CD4-positive, alpha-beta memory T cell (primary cell): ENCODE data around the gene MAGOH. TPM values are rescaled to one million over a fixed set of nuclear protein-coding genes. Genes with fewer than 3 reads are reported as not detected.

Experiments used
- CTCF ChIA-PET: fragments of 350-600 bp; sonication (Branson Sonifier 250); formaldehyde crosslinking; loops from one replicate; lab custom pipeline; 2021; ENCODE audit warnings: inconsistent platforms; ENCODE audit not compliant: partially characterized antibody; lab: Charles Lee
- POLR2A ChIA-PET: fragments of 350-600 bp; sonication (Branson Sonifier 250); formaldehyde crosslinking; loops from one replicate; lab custom pipeline; 2021; ENCODE audit not compliant: partially characterized antibody; lab: Charles Lee
- DNase-seq, 5 donors: peaks; one replicate each; pipeline versions ENCODE4 v3.0.0 to v3.0.0-alpha.2; 2020 to 2022; ENCODE audit warnings: mixed read lengths in 1 of 5
- H3K27ac ChIP-seq: one replicate; pipeline ENCODE4 v1.7.0; 2013; ENCODE audit warnings: low read depth, low read length
- H3K27me3 ChIP-seq: 2 replicates; pipeline ENCODE4 v1.7.0; 2013; ENCODE audit warnings: mild to moderate bottlenecking, low read length, moderate library complexity; ENCODE audit not compliant: insufficient read depth
- H3K36me3 ChIP-seq: 2 replicates; pipeline ENCODE4 v1.7.0; 2013; ENCODE audit warnings: mild to moderate bottlenecking, low read length, moderate library complexity; ENCODE audit not compliant: insufficient read depth
- H3K4me1 ChIP-seq: 2 replicates; pipeline ENCODE4 v1.7.0; 2013; ENCODE audit warnings: mild to moderate bottlenecking, low read length, moderate library complexity; ENCODE audit not compliant: insufficient read depth
- H3K4me3 ChIP-seq, 2 donors: one replicate each; pipeline ENCODE4 v1.7.0; 2013; ENCODE audit warnings: low read length in 2 of 2, mild to moderate bottlenecking in 1 of 2
- H3K9me3 ChIP-seq, 2 donors: one replicate each; pipeline ENCODE4 v1.7.0; 2013; ENCODE audit warnings: low read length in 2 of 2, control low read depth in 1 of 2; ENCODE audit not compliant: control insufficient read depth in 1 of 2
- H3K27ac Mint-ChIP-seq, 7 donors: one replicate each; pipeline ENCODE4 v1.8.0; 2020 to 2021; ENCODE audit warnings: mixed read lengths in 7 of 7, mild to moderate bottlenecking in 6 of 7, inconsistent platforms in 3 of 7, moderate library complexity in 3 of 7
- H3K27me3 Mint-ChIP-seq, 2 donors: one replicate each; pipeline ENCODE4 v1.8.0; 2020 to 2021; ENCODE audit warnings: mixed read lengths in 2 of 2
- H3K36me3 Mint-ChIP-seq, 2 donors: one replicate each; pipeline ENCODE4 v1.8.0; 2020 to 2021; ENCODE audit warnings: mixed read lengths in 2 of 2, inconsistent platforms in 1 of 2, mild to moderate bottlenecking in 1 of 2
- H3K4me1 Mint-ChIP-seq, 4 donors: one replicate each; pipeline ENCODE4 v1.8.0; 2020 to 2021; ENCODE audit warnings: mixed read lengths in 4 of 4, mild to moderate bottlenecking in 1 of 4
- H3K4me3 Mint-ChIP-seq, 8 donors: one replicate each; pipeline ENCODE4 v1.8.0; 2020 to 2021; ENCODE audit warnings: mixed read lengths in 8 of 8, mild to moderate bottlenecking in 7 of 8, moderate library complexity in 6 of 8, inconsistent platforms in 3 of 8
- H3K9me3 Mint-ChIP-seq, 8 donors: one replicate each; pipeline ENCODE4 v1.8.0; 2020 to 2021; ENCODE audit warnings: mixed read lengths in 8 of 8, mild to moderate bottlenecking in 5 of 8, inconsistent platforms in 3 of 8, moderate library complexity in 1 of 8
- intact Hi-C: fragments of 100-400 bp; cut with micrococcal nuclease; formaldehyde crosslinking; loops from one replicate; pipeline ENCODE4 v1.15.1; 2023
- polyA plus RNA-seq, 2 donors: library from polyadenylated mRNA; unstranded; fragments of 300-500 nt; fragmentation: Illumina TruSeq; gene quantifications; one replicate each; pipeline ENCODE4 v1.2.3, GENCODE V29; 2021
- total RNA-seq, 2 experiments: library from RNA; stranded (reverse); gene quantifications; one replicate each; pipeline ENCODE4 v1.2.3, GENCODE V29; 2021

The MAGOH gene
- total and polyA plus RNA-seq, 4 experiments from 2014 or later: 46.7 to 104 (median 60.1) TPM

DNA sequence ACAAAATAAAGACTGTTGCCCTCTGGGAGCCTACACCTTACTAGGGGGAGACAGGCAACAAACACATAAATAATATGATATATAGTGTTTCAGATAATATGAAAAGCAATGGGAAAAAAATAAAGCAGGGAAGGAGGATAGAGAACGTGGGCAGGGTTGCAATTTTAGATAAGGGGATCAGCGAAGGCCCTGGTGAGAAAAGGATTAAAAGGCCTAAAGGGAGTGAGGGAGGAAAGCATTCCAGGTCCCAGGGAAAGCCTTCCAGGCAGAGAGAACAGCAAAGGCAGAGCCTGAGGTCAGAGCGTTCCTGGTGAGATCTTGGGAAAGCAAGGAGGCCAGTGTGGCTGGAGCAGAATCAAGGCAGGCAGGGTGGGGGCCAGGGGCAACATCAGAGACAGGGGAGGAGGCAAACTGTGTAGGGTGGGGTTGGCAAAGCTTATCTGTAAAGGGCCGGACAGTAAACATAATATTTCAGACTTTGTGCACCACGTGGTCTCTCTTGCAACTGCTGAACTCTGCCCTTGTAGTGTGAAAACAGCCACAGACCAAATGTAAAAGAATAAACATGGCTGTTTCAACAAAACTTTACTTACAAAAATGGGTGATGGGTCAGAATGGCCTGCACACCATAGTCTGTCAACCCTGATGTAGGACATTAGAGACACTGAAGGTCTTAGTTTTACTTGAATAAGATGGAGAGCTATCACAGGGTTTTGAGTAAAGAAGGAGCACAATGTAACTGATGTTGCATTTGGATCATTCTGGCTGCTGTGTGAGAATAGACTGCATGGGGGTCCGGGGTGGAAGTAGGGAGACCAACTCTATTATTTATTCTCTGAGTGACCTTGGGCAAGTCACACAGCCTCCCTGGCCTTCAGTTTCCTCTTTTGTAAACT is 55.0 kb downstream of the MAGOH start:
- no peaks in the 10 kb centered on the region for H3K4me1 Mint-ChIP-seq
- ChIA-PET CTCF (interaction anchor here (1.0 to 2.4 kb wide), 8 partner anchors 9 to 262 kb away, joined by 3 to 11 read pairs (median 4); partner anchors contain the start of gene ECHDC2), POLR2A (interaction anchor here (0.6 to 1.4 kb wide), 2 partner anchors 480 to 1814 kb away, joined by 3 to 4 read pairs; no protein-coding TSS in a partner anchor)
- Histone ChIP-seq H3K4me3 (no peak overlapping the region), H3K36me3 (no peaks in the 10 kb centered on the region), H3K27me3 (no peaks in the 10 kb centered on the region), H3K9me3 (no peaks in the 10 kb centered on the region), H3K27ac (no peak overlapping the region), H3K4me1 (peaks cover 5% of the 10 kb centered on the region)
- H3K9me3 Mint-ChIP-seq: no peaks in the 10 kb centered on the region
- no peak overlapping the region for H3K27ac Mint-ChIP-seq
- H3K4me3 Mint-ChIP-seq: no peak overlapping the region
- intact Hi-C loops: loop anchor here (5.0 kb wide), 1 partner anchor 276 kb away; no protein-coding TSS in a partner anchor
- peaks cover 2 to 3% of the 10 kb centered on the region in 2 donors for H3K27me3 Mint-ChIP-seq
- no peak for DNase-seq
- H3K36me3 Mint-ChIP-seq: no peaks in the 10 kb centered on the region

DNA sequence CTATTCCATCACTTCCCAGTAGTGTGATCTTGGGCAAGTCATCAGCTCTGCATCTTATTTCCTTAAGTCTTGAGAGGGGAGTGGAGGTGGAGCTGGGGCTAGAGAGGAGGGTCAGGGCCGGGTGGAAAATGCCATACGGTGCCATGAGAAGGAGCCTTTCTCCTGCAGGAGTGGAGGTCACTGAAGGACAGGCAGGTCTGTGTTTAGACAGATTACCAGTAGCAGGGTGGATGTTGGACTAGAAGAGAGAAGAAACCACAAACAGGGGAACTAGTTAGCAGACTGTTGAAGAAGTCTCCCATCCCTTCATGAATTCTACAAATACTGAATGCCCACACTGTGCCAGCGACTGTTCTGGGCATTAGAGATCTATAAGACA is 55.6 kb downstream of the MAGOH start:
- no peaks in the 10 kb centered on the region for H3K36me3 Mint-ChIP-seq
- Histone ChIP-seq H3K27me3 (no peaks in the 10 kb centered on the region), H3K4me1 (peaks cover 5% of the 10 kb centered on the region), H3K27ac (no peak overlapping the region), H3K36me3 (no peaks in the 10 kb centered on the region), H3K9me3 (no peaks in the 10 kb centered on the region), H3K4me3 (no peak overlapping the region)
- CTCF ChIA-PET: interaction anchor here (0.6 to 2.4 kb wide), 7 partner anchors 9 to 39 kb away, joined by 3 to 11 read pairs (median 4); no protein-coding TSS in a partner anchor
- H3K27me3 Mint-ChIP-seq: peaks cover 2 to 3% of the 10 kb centered on the region in 2 donors
- POLR2A ChIA-PET: interaction anchor here (0.6 to 1.5 kb wide), 3 partner anchors 13 to 1813 kb away, joined by 3 to 7 read pairs (median 4); partner anchors contain the start of gene CPT2
- DNase-seq: no peak
- no peak overlapping the region for H3K27ac Mint-ChIP-seq
- no peaks in the 10 kb centered on the region for H3K4me1 Mint-ChIP-seq
- no peak overlapping the region for H3K4me3 Mint-ChIP-seq
- no peaks in the 10 kb centered on the region for H3K9me3 Mint-ChIP-seq
- intact Hi-C loops: loop anchor here (5.0 kb wide), 1 partner anchor 275 kb away; no protein-coding TSS in a partner anchor

DNA sequence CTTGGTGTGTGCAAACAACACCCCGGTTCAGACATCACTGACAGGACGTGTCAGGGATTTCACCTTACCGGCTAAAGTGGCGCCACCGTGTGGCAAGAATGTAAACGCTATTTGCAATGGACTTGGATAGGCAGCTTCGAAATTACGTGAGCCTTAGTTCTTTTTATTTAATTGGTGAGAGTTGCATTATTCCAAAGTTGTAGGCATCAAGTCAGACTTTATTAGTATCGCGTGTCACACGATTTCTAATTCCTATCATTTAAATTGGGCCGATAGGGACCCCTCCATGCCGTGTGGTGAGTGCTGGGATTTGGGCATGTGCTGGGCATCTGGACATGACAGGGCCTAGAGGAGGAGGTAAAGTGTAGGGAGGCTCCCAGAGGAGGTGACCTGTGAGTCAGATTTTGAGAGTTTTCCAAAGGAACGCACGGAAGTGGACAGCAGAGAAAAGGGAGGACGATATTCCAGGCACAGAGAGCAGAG is 56.2 kb downstream of the MAGOH start:
- Mint-ChIP-seq H3K27ac (no peak overlapping the region), H3K4me3 (no peak overlapping the region), H3K4me1 (no peaks in the 10 kb centered on the region), H3K27me3 (peaks cover 4 to 6% of the 10 kb centered on the region in 2 donors), H3K9me3 (no peaks in the 10 kb centered on the region), H3K36me3 (no peaks in the 10 kb centered on the region)
- H3K27me3 ChIP-seq: peaks cover 1% of the 10 kb centered on the region
- H3K4me3 ChIP-seq: no peak overlapping the region
- POLR2A ChIA-PET: interaction anchor here (1.4 to 1.5 kb wide), 2 partner anchors 14 to 479 kb away, joined by 4 to 7 read pairs; partner anchors contain the start of gene CPT2
- intact Hi-C loops: loop anchor here (5.0 kb wide), 1 partner anchor 275 kb away; no protein-coding TSS in a partner anchor
- peaks cover 5% of the 10 kb centered on the region for H3K4me1 ChIP-seq
- peak; percentile 64 to 77 (median 72) for DNase-seq
- no peaks in the 10 kb centered on the region for H3K36me3 ChIP-seq
- H3K9me3 ChIP-seq: no peaks in the 10 kb centered on the region
- no peak overlapping the region for H3K27ac ChIP-seq
- CTCF ChIA-PET: interaction anchor here (0.6 to 2.4 kb wide), 9 partner anchors 8 to 38 kb away, joined by 3 to 11 read pairs (median 4); no protein-coding TSS in a partner anchor

DNA sequence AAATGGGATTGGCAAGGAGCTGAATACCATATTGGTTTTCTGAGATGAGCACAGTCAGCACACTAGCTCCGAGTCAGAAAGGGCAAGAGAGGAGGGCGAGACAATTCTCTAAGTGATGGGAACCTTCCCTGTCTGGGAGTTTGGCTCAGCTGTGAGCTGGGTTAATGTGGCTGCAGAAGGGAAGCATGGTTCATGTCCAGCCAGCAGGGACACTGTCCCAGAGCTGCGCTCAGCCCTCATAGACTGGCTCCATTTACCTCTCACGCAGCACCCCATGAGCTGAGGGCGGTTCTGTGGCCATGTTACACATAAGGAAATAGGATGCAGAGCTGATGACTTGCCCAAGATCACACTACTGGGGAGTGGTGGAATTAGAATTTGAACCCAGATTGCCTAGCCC is 57.4 kb downstream of the MAGOH start:
- intact Hi-C loops: loop anchor here (5.0 kb wide), 1 partner anchor 274 kb away; no protein-coding TSS in a partner anchor
- no peaks in the 10 kb centered on the region for H3K36me3 Mint-ChIP-seq
- ChIA-PET CTCF (interaction anchor here (0.9 to 2.4 kb wide), 8 partner anchors 9 to 1284 kb away, joined by 3 to 11 read pairs (median 3); no protein-coding TSS in a partner anchor), POLR2A (interaction anchor here (1.5 kb wide), 1 partner anchor 15 kb away, joined by 7 read pairs; the partner anchor contains the start of gene CPT2)
- no peaks in the 10 kb centered on the region for H3K4me1 Mint-ChIP-seq
- no peak overlapping the region for H3K27ac Mint-ChIP-seq
- H3K36me3 ChIP-seq: no peaks in the 10 kb centered on the region
- no peak for DNase-seq
- peaks cover 6 to 8% of the 10 kb centered on the region in 2 donors for H3K27me3 Mint-ChIP-seq
- peaks cover 3% of the 10 kb centered on the region for H3K27me3 ChIP-seq
- H3K4me1 ChIP-seq: peaks cover 5% of the 10 kb centered on the region
- no peaks in the 10 kb centered on the region for H3K9me3 ChIP-seq
- H3K9me3 Mint-ChIP-seq: no peaks in the 10 kb centered on the region
- no peak overlapping the region for H3K4me3 Mint-ChIP-seq
- H3K27ac ChIP-seq: no peak overlapping the region
- no peak overlapping the region for H3K4me3 ChIP-seq

DNA sequence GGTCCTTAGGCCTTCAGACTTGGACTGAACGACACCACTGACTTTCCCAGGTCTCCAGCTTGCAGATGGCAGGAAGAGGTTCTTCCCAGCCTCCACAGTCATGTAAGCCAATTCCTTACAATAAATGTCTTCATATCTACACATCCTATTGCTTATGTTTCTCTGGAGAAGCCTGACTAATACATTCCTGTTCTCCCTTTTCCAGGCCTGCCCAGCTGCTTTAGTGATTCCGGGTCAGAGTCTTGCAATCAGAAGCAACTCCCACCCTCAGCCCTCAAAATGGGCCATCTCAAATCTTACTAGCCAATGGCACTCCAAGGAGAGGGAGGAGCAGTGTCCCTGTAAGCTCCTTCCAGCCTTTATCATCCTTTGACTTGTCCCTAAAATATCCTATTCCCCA is 58.1 kb downstream of the MAGOH start:
- no peaks in the 10 kb centered on the region for H3K4me1 Mint-ChIP-seq
- Histone ChIP-seq H3K9me3 (no peaks in the 10 kb centered on the region), H3K27ac (no peak overlapping the region), H3K36me3 (no peaks in the 10 kb centered on the region), H3K27me3 (peaks cover 3% of the 10 kb centered on the region), H3K4me3 (no peak overlapping the region), H3K4me1 (peaks cover 5% of the 10 kb centered on the region)
- peaks cover 8 to 12% of the 10 kb centered on the region in 2 donors for H3K27me3 Mint-ChIP-seq
- no peak overlapping the region for H3K27ac Mint-ChIP-seq
- no peak for DNase-seq
- H3K9me3 Mint-ChIP-seq: no peaks in the 10 kb centered on the region
- CTCF ChIA-PET: interaction anchor here (0.9 to 1.8 kb wide), 7 partner anchors 9 to 1284 kb away, joined by 3 to 10 read pairs (median 3); no protein-coding TSS in a partner anchor
- intact Hi-C loops: loop anchor here (5.0 kb wide), 1 partner anchor 273 kb away; no protein-coding TSS in a partner anchor
- H3K4me3 Mint-ChIP-seq: no peak overlapping the region
- POLR2A ChIA-PET: no interaction called here
- no peaks in the 10 kb centered on the region for H3K36me3 Mint-ChIP-seq
